HCT116 (cell line): ENCODE measurements around the gene COBL. TPM values are rescaled to one million over a fixed set of nuclear protein-coding genes. Genes with fewer than 3 reads are reported as not detected.

Experiments
- ATAC-seq: fragments of 200-7000 bp; cut with Tn5 transposase; 2 replicates; pipeline ENCODE4 v1.9.1; 2020; ENCODE audit warnings: mild to moderate bottlenecking, moderate library complexity
- BruUV-seq: library from RNA; stranded (reverse); fragments of 400-500 nt; replicated peaks from 2 replicates; lab custom pipeline; 2021; lab: Mats Ljungman, UMichigan
- CTCF ChIA-PET: fragments of 300-600 bp; sonication (Branson Sonifier 250); formaldehyde crosslinking; loops from one replicate; lab custom pipeline; 2021; ENCODE audit warnings: antibody characterized with exemption; lab: Charles Lee
- POLR2A ChIA-PET: fragments of 300-600, 350-600 bp; sonication (Branson Sonifier 250); formaldehyde crosslinking; loops from one replicate; lab custom pipeline; 2021; ENCODE audit warnings: antibody characterized with exemption; lab: Charles Lee
- RAD21 ChIA-PET, 2 experiments: fragments of 300-600 bp; sonication (Branson Sonifier 250); formaldehyde crosslinking; loops; one replicate each; lab custom pipeline; 2023; ENCODE audit warnings: low total read pairs in 2 of 2; ENCODE audit not compliant: uncharacterized antibody in 2 of 2, unreplicated experiment in 2 of 2, low non-redundant PET in 1 of 2; lab: Charles Lee
- DNase-seq: peaks from one replicate; pipeline ENCODE4 v3.0.0-alpha.2; 2010; ENCODE audit warnings: low read depth, low spot score
- H2AFZ ChIP-seq: fragments of 200-600 bp; shearing (Covaris generic), sonication (generic); 2 replicates; pipeline ENCODE4 v1.6.1; 2017; ENCODE audit warnings: low read depth, mixed run types, mixed read lengths, antibody characterized with exemption, low read length; ENCODE audit not compliant: poor library complexity, severe bottlenecking
- H3K27ac ChIP-seq: 2 replicates; pipeline ENCODE4 v1.5.1; 2012; ENCODE audit warnings: low read depth, low read length
- H3K27me3 ChIP-seq: fragments of 200-600 bp; sonication (generic); 2 replicates; pipeline ENCODE4 v1.6.1; 2016; ENCODE audit warnings: mixed run types, low read length, mixed read lengths; ENCODE audit not compliant: insufficient read depth
- H3K36me3 ChIP-seq, 2 experiments: fragments of 200-500 bp in 1 of 2; fragments of 200-600 bp in 1 of 2; sonication (Bioruptor generic) in 1 of 2; sonication (generic) in 1 of 2; 2 replicates each; pipeline versions ENCODE4 v1.5.1 to v1.6.1; 2014 to 2016; ENCODE audit warnings: low read length in 2 of 2, inconsistent platforms in 1 of 2, mixed read lengths in 1 of 2, mixed run types in 1 of 2; ENCODE audit not compliant: insufficient read depth in 2 of 2, control insufficient read depth in 1 of 2
- H3K4me1 ChIP-seq, 2 experiments: fragments of 200-600 bp in 1 of 2; sonication (generic) in 1 of 2; 2 replicates each; pipeline versions ENCODE4 v1.5.1 to v1.6.1; 2012 to 2017; ENCODE audit warnings: low read length in 2 of 2, inconsistent platforms in 1 of 2, mild to moderate bottlenecking in 1 of 2, mixed read lengths in 1 of 2, mixed run types in 1 of 2, moderate library complexity in 1 of 2; ENCODE audit not compliant: insufficient read depth in 2 of 2, control insufficient read depth in 1 of 2
- H3K4me2 ChIP-seq: fragments of 200-600 bp; sonication (generic); 2 replicates; pipeline ENCODE4 v1.6.1; 2017; ENCODE audit warnings: mixed run types, low read length, mixed read lengths
- H3K4me3 ChIP-seq, 2 experiments: fragments of 200-600 bp in 1 of 2; sonication (generic) in 1 of 2; replicated peaks in 1 of 2; 2 replicates each; pipeline ENCODE4 v1.5.1; 2011 to 2016; ENCODE audit warnings: low read length in 2 of 2, control low read depth in 1 of 2, low read depth in 1 of 2, mild to moderate bottlenecking in 1 of 2, mixed read lengths in 1 of 2, mixed run types in 1 of 2
- H3K79me2 ChIP-seq: fragments of 200-600 bp; sonication (generic); 2 replicates; pipeline ENCODE4 v1.6.1; 2017; ENCODE audit warnings: mild to moderate bottlenecking, mixed run types, low read length, moderate library complexity, mixed read lengths; ENCODE audit not compliant: insufficient read depth
- H3K9ac ChIP-seq: fragments of 200-600 bp; sonication (generic); 2 replicates; pipeline ENCODE4 v1.6.1; 2016; ENCODE audit warnings: low read length, mixed read lengths
- H3K9me2 ChIP-seq: fragments of 200-600 bp; sonication (generic), shearing (Covaris generic); 2 replicates; pipeline ENCODE4 v1.6.1; 2017; ENCODE audit warnings: mixed run types, mild to moderate bottlenecking, moderate library complexity; ENCODE audit not compliant: insufficient read depth
- H3K9me3 ChIP-seq, 2 experiments: fragments of 200-500 bp in 1 of 2; fragments of 200-600 bp in 1 of 2; sonication (Bioruptor generic) in 1 of 2; sonication (generic) in 1 of 2; 2 replicates each; pipeline ENCODE4 v1.6.1; 2014 to 2017; ENCODE audit warnings: low read length in 2 of 2, mixed read lengths in 2 of 2, inconsistent platforms in 1 of 2, low read depth in 1 of 2, mild to moderate bottlenecking in 1 of 2, mixed run types in 1 of 2, moderate library complexity in 1 of 2; ENCODE audit not compliant: control insufficient read depth in 1 of 2, insufficient read depth in 1 of 2
- H4K20me1 ChIP-seq: fragments of 200-600 bp; sonication (generic), shearing (Covaris generic); 2 replicates; pipeline ENCODE4 v1.6.1; 2017; ENCODE audit warnings: mixed run types, mild to moderate bottlenecking, moderate library complexity; ENCODE audit not compliant: insufficient read depth
- FOSL1 ChIP-seq: IDR thresholded peaks from 2 replicates; pipeline ENCODE4 v1.6.1; 2012; ENCODE audit warnings: low read depth
- SIN3A ChIP-seq: IDR thresholded peaks from 2 replicates; pipeline ENCODE4 v1.6.1; 2012; ENCODE audit warnings: low read depth
- YY1 ChIP-seq: IDR thresholded peaks from 2 replicates; pipeline ENCODE4 v1.6.1; 2011; ENCODE audit warnings: low read length, low read depth, moderate library complexity, mild to moderate bottlenecking; ENCODE audit not compliant: insufficient replicate concordance; ENCODE audit errors: extremely low read depth
- ZFX ChIP-seq: fragments of 450-650 bp; IDR thresholded peaks from 2 replicates; pipeline ENCODE4 v1.6.1; 2017
- intact Hi-C: fragments of 100-400 bp; cut with micrococcal nuclease; formaldehyde crosslinking; loops from 2 replicates; pipeline ENCODE4 v1.10.0; 2022
- total RNA-seq: library from RNA; stranded (reverse); gene quantifications from one replicate; pipeline ENCODE4 v1.2.1, GENCODE V29; 2021; ENCODE audit not compliant: unreplicated experiment
- TF ChIP-seq, protein P1 (sequence below), 3 experiments: fragments of 200-600 bp in 1 of 3; sonication (generic) in 1 of 3; IDR thresholded peaks in 2 of 3; conservative IDR thresholded peaks in 1 of 3; 2 replicates each; pipeline ENCODE4 v1.5.1; 2012 to 2017; ENCODE audit warnings: low read depth in 2 of 3, low read length in 2 of 3, antibody characterized with exemption in 1 of 3, borderline replicate concordance in 1 of 3, control low read depth in 1 of 3, mild to moderate bottlenecking in 1 of 3, mixed read lengths in 1 of 3, mixed run types in 1 of 3, moderate library complexity in 1 of 3; ENCODE audit not compliant: insufficient read depth in 1 of 3

The COBL gene
- total RNA-seq, 1 experiment from 2014 or later: 19.3 TPM

DNA sequence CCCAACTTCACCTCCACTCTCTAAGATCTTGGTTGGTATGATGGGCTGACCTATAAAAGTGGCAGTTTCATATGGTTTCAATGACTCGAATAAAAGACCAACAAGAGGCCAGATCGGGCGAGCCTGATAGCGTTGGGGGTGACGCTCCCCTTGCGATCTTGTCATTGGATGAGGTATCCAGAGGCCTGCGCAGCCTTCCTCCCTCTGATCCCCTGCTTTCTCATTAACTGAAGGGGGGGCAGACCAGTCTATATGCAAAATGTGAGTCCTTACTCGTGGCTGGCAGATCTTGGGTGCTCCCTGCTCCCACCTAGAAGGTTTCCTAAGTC, 937 bp upstream of the COBL start:
- H3K4me1 ChIP-seq: peaks cover 15 to 30% of the 10 kb centered on the region in 2 experiments
- no peaks in the 10 kb centered on the region for H3K27me3 ChIP-seq
- no peaks in the 10 kb centered on the region for H3K9me3 ChIP-seq
- H2AFZ ChIP-seq: no peak overlapping the region
- CTCF ChIA-PET: interaction anchor here (1.3 kb wide), 1 partner anchor 899 kb away, joined by 3 read pairs; no protein-coding TSS in a partner anchor
- H3K4me3 ChIP-seq: peak overlapping the region in 1 of 2 experiments; percentile 83; a peak in 2 of 4 replicates
- no peak for TF ChIP-seq FOSL1
- TF ChIP-seq, all 23 proteins: peak for 0
- Histone ChIP-seq H3K79me2 (peaks cover 12% of the 10 kb centered on the region), H4K20me1 (no peaks in the 10 kb centered on the region), H3K9ac (peak overlapping the region; percentile 61; the same call in 1 of the 2 replicates), H3K27ac (no peak overlapping the region; the same call in 1 of the 2 replicates), H3K4me2 (peak overlapping the region; percentile 90), H3K9me2 (no peaks in the 10 kb centered on the region), H3K36me3 (no peaks in the 10 kb centered on the region)
- ATAC-seq (no peak), DNase-seq (no peak)
- ChIA-PET RAD21 (no interaction called here), POLR2A (no interaction called here)
- no TSS peak for BruUV-seq
- intact Hi-C loops: no loop called here

DNA sequence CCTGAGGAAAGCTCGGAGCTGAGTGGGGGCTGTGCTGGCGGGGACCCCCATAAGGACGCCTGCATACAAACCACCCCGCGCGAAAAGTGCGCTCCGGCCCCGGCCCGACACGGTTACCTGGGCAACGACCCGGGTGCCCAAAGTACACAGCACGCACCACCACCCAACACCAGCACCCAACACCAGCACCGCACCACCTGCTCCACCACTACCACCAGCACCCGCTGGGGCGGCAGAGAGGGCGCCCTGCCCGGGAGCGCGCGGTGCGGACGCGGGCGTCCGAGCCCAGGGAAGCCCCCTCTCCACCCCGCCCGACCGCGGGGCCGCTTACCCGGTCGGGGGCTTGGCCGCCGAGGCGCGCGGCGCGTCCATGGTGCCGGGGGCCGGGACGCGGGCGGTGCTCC, 345 bp downstream of the COBL start:
- ATAC-seq (peak; percentile 82), DNase-seq (no peak)
- H3K9ac ChIP-seq: peak overlapping the region; percentile 81
- ChIA-PET POLR2A (no interaction called here), RAD21 (no interaction called here)
- no peaks in the 10 kb centered on the region for H3K27me3 ChIP-seq
- H3K36me3 ChIP-seq: no peaks in the 10 kb centered on the region
- H3K27ac ChIP-seq: peak overlapping the region; percentile 61; the same call in 1 of the 2 replicates
- H3K4me3 ChIP-seq: peak overlapping the region; percentile 66 to 83
- intact Hi-C loops: no loop called here
- H2AFZ ChIP-seq: no peak overlapping the region
- H3K9me3 ChIP-seq: no peaks in the 10 kb centered on the region
- peaks cover 15 to 30% of the 10 kb centered on the region in 2 experiments for H3K4me1 ChIP-seq
- BruUV-seq: no TSS peak
- H3K9me2 ChIP-seq: no peaks in the 10 kb centered on the region
- no peaks in the 10 kb centered on the region for H4K20me1 ChIP-seq
- TF ChIP-seq YY1 (no peak), SIN3A (0 out of 2 replicates have a peak, but pooled peaks have one; percentile 31), ZFX (0 out of 2 replicates have a peak, but pooled peaks have one; percentile 1)
- TF ChIP-seq, protein P1, sequence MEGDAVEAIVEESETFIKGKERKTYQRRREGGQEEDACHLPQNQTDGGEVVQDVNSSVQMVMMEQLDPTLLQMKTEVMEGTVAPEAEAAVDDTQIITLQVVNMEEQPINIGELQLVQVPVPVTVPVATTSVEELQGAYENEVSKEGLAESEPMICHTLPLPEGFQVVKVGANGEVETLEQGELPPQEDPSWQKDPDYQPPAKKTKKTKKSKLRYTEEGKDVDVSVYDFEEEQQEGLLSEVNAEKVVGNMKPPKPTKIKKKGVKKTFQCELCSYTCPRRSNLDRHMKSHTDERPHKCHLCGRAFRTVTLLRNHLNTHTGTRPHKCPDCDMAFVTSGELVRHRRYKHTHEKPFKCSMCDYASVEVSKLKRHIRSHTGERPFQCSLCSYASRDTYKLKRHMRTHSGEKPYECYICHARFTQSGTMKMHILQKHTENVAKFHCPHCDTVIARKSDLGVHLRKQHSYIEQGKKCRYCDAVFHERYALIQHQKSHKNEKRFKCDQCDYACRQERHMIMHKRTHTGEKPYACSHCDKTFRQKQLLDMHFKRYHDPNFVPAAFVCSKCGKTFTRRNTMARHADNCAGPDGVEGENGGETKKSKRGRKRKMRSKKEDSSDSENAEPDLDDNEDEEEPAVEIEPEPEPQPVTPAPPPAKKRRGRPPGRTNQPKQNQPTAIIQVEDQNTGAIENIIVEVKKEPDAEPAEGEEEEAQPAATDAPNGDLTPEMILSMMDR (IDR thresholded peaks at IDR 0.05 in 2 of 3, conservative IDR thresholded peaks at IDR 0.05 in 1 of 3; ENCODE audit: borderline replicate concordance in 1 of 3, insufficient read depth in 1 of 3, low read depth in 2 of 3, low read length in 2 of 3): peak in 1 of 3 experiments; percentile 29; a peak in 2 of 6 replicates
- TF ChIP-seq, all 23 proteins: peak for 3
- CTCF ChIA-PET: no interaction called here
- Histone ChIP-seq H3K4me2 (peak overlapping the region; percentile 90), H3K79me2 (peaks cover 21% of the 10 kb centered on the region)
